Effector memory CD4-positive, alpha-beta T cell (primary cell): ENCODE data around the gene SHISAL2B.
"Not testable (repeated sequence)": the region's sequence is repeated elsewhere in the genome, so short reads cannot be mapped to it uniquely, and the experiment has no call there.

Experiments
- DNase-seq, 3 donors: peaks; one replicate each; pipeline ENCODE4 v3.0.0-alpha.2; 2020
- H3K27ac ChIP-seq: 2 replicates; pipeline ENCODE4 v1.7.0; 2013; ENCODE audit warnings: mild to moderate bottlenecking, low read length, moderate library complexity; ENCODE audit not compliant: insufficient read depth, poor library complexity, severe bottlenecking
- H3K27me3 ChIP-seq: replicated peaks from 2 replicates; pipeline ENCODE4 v1.7.0; 2013; ENCODE audit warnings: mild to moderate bottlenecking, low read length; ENCODE audit not compliant: insufficient read depth, control insufficient read depth, poor library complexity, severe bottlenecking
- H3K36me3 ChIP-seq: 2 replicates; pipeline ENCODE4 v1.7.0; 2013; ENCODE audit warnings: mild to moderate bottlenecking, low read length, moderate library complexity; ENCODE audit not compliant: control insufficient read depth, insufficient read depth
- H3K4me1 ChIP-seq: 2 replicates; pipeline ENCODE4 v1.7.0; 2013; ENCODE audit warnings: low read length, mild to moderate bottlenecking; ENCODE audit not compliant: control insufficient read depth, insufficient read depth, poor library complexity, severe bottlenecking
- H3K4me3 ChIP-seq: 2 replicates; pipeline ENCODE4 v1.7.0; 2013; ENCODE audit warnings: low read length, low read depth, mild to moderate bottlenecking; ENCODE audit not compliant: insufficient read depth, poor library complexity, severe bottlenecking
- H3K9me3 ChIP-seq: 2 replicates; pipeline ENCODE4 v1.7.0; 2013; ENCODE audit warnings: mild to moderate bottlenecking, low read length, moderate library complexity; ENCODE audit not compliant: control insufficient read depth
- total RNA-seq, 3 donors: gene quantifications; one replicate each; lab custom pipeline; 2026; lab: John Stamatoyannopoulos, UW

Gene SHISAL2B
- total RNA-seq, result 0 reads per million in 3 donors

GRCh38 chr5:64690417-64691151, at the start of gene SHISAL2B:
Gene SHISAL2B, plus strand, starts transcription at chr5:64690503. Its CDS starts 121 bp downstream, at chr5:64690624.
- H3K4me1 ChIP-seq, result peaks cover 5% of the 10 kb centered on the region
- no peaks in the 10 kb centered on the region for H3K9me3 ChIP-seq
- no peak within 1 kb of the TSS for H3K4me3 ChIP-seq
- peaks cover 6% of the 10 kb centered on the region for H3K27me3 ChIP-seq
- H3K36me3 ChIP-seq, result no peaks in the 10 kb centered on the region
- DNase-seq, result no peak
- H3K27ac ChIP-seq, result no peak within 1 kb of the TSS

- no peaks in the 10 kb centered on the region for H3K4me1 ChIP-seq
- H3K27ac ChIP-seq, result no peak overlapping the region
- no peaks in the 10 kb centered on the region for H3K9me3 ChIP-seq
Observed at GRCh38 chr5:64644831-64645230, 45.5 kb upstream of the SHISAL2B start.

DNA sequence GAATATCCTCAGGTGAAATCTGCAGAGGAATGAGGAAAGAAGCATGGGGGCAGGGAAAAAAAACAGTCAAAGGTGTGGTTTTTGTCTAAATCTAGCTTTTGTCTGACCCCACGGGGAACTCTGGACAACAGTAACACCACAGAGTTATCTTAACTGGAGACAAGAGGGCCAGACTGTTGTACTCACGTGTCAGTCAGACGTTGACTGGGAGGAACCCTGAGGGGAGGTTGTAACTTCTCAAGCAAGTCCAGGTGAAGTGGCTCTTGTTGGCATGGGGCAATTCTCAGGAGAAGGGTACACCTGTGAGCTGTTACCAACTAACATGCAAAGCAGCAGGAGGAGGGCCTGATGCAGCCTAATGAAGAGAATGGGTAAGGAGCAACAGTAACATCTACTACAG, 44.1 kb upstream of the SHISAL2B start:
- H3K4me1 ChIP-seq, result no peaks in the 10 kb centered on the region
- H3K27me3 ChIP-seq, result no peaks in the 10 kb centered on the region
- no peaks in the 10 kb centered on the region for H3K36me3 ChIP-seq
- DNase-seq, result no peak
- H3K9me3 ChIP-seq, result no peaks in the 10 kb centered on the region
- H3K4me3 ChIP-seq, result no peak overlapping the region
- H3K27ac ChIP-seq, result no peak overlapping the region

More at GRCh38 chr5:64644831-64645230, 45.5 kb upstream of the SHISAL2B start:
- Histone ChIP-seq H3K4me3 (no peak overlapping the region), H3K36me3 (no peaks in the 10 kb centered on the region), H3K27me3 (no peaks in the 10 kb centered on the region)
- no peak for DNase-seq

- Histone ChIP-seq H3K36me3 (no peaks in the 10 kb centered on the region), H3K27ac (no peak overlapping the region), H3K9me3 (no peaks in the 10 kb centered on the region), H3K27me3 (no peaks in the 10 kb centered on the region), H3K4me1 (no peaks in the 10 kb centered on the region), H3K4me3 (no peak overlapping the region)
- no peak for DNase-seq
Observed at GRCh38 chr5:64649512-64649911, 40.8 kb upstream of the SHISAL2B start.

GRCh38 chr5:64653766-64654560, 36.3 kb upstream of the SHISAL2B start:
- no peak overlapping the region for H3K27ac ChIP-seq
- no peaks in the 10 kb centered on the region for H3K9me3 ChIP-seq
- H3K36me3 ChIP-seq, result no peaks in the 10 kb centered on the region
- H3K27me3 ChIP-seq, result no peaks in the 10 kb centered on the region
- H3K4me3 ChIP-seq, result no peak overlapping the region
- DNase-seq, result no peak
- H3K4me1 ChIP-seq, result no peaks in the 10 kb centered on the region

DNA sequence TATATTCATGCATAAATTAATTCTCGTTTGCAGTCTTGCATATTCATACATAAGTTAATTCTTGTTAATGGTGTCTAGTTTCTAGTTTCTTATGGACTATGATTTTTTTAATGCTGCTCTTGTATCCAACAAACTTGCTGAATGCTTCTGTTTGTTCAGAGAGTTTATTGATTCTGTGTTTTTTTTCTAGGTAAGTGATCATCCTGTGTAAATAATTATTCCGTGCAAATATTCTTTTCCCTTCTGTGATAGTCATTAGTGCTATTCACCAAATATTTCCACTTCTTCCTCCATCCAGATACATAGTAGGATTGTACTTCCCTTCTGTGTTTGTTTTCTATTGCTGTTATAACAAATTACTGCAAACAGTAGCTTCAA, 35.8 kb upstream of the SHISAL2B start:
- no peaks in the 10 kb centered on the region for H3K4me1 ChIP-seq
- H3K27me3 ChIP-seq, result no peaks in the 10 kb centered on the region
- no peak overlapping the region for H3K27ac ChIP-seq
- H3K36me3 ChIP-seq, result no peaks in the 10 kb centered on the region
- DNase-seq, result no peak
- H3K4me3 ChIP-seq, result no peak overlapping the region
- no peaks in the 10 kb centered on the region for H3K9me3 ChIP-seq

- H3K27ac ChIP-seq, result no peak overlapping the region
- DNase-seq, result no peak
- H3K4me3 ChIP-seq, result no peak overlapping the region
- no peaks in the 10 kb centered on the region for H3K4me1 ChIP-seq
- no peaks in the 10 kb centered on the region for H3K36me3 ChIP-seq
- no peaks in the 10 kb centered on the region for H3K27me3 ChIP-seq
- H3K9me3 ChIP-seq, result no peaks in the 10 kb centered on the region
Observed at GRCh38 chr5:64655596-64655995, 34.7 kb upstream of the SHISAL2B start.

DNA sequence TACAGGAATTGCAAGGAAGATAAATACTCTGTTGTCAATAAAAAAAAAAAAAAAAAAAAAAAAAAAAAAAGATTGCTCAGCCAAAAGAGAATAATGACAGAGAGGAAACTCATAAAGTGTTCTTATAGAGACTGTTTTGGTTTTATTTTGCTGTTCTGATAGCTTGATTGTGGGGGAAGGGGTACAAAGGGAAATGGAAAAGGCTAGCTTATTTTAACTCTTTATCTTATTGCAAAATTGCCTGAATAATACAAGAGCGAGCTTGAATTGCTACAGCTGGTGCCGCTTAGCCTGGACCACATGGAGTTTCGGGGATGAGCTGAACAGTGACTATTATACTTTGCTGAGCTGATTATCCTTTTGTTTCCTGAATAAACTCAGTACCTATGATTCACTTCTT, 31.0 kb upstream of the SHISAL2B start:
- Histone ChIP-seq H3K4me3 (no peak overlapping the region), H3K27ac (no peak overlapping the region), H3K9me3 (no peaks in the 10 kb centered on the region), H3K4me1 (no peaks in the 10 kb centered on the region), H3K27me3 (no peaks in the 10 kb centered on the region), H3K36me3 (no peaks in the 10 kb centered on the region)
- DNase-seq, result no peak

- not testable (repeated sequence) for H3K36me3 ChIP-seq, H3K27ac ChIP-seq, H3K9me3 ChIP-seq, H3K4me1 ChIP-seq, H3K4me3 ChIP-seq, DNase-seq, H3K27me3 ChIP-seq
Observed at GRCh38 chr5:64663181-64663580, 27.1 kb upstream of the SHISAL2B start.

- no peaks in the 10 kb centered on the region for H3K36me3 ChIP-seq
- DNase-seq, result no peak
Observed at GRCh38 chr5:64665243-64665642, 25.1 kb upstream of the SHISAL2B start.

More at GRCh38 chr5:64665243-64665642, 25.1 kb upstream of the SHISAL2B start:
- H3K27ac ChIP-seq, result no peak overlapping the region
- no peaks in the 10 kb centered on the region for H3K27me3 ChIP-seq
- H3K4me1 ChIP-seq, result no peaks in the 10 kb centered on the region
- no peaks in the 10 kb centered on the region for H3K9me3 ChIP-seq
- no peak overlapping the region for H3K4me3 ChIP-seq
